ENCODE measurements around the gene FOXP1. TPM values are rescaled to one million over a fixed set of nuclear protein-coding genes. Genes with fewer than 3 reads are reported as not detected.
"Not testable (repeated sequence)": the region's sequence is repeated elsewhere in the genome, so short reads cannot be mapped to it uniquely, and the experiment has no call there.

Gene FOXP1
- total and polyA plus RNA-seq, 2 of the 8 experiments (the other 6 are each of a cell fraction or from before 2014, with no cell fraction given): 13.9 to 25.4 TPM

DNA sequence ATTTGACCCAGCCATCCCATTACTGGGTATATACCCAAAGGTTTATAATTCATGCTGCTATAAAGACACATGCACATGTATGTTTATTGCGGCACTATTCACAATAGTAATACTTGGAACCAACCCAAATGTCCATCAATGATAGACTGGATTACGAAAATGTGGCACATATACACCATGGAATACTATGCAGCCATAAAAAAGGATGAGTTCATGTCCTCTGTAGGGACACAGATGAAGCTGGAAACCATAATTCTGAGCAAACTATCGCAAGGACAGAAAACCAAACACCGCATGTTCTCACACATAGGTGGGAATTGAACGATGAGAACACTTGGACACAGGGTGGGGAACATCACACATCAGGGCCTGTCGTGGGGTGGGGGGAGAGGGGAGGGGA, 568.9 kb downstream of the FOXP1 start:
- H3K9ac ChIP-seq (replicated peaks in 1 of 4; ENCODE audit: extremely low read depth in 1 of 4, low read depth in 3 of 4, low read length in 3 of 4); H3K4me3 ChIP-seq (ENCODE audit: extremely low read depth in 1 of 4, insufficient read depth in 2 of 4, low read depth in 3 of 4, low read length in 4 of 4); H2BK120ac ChIP-seq (replicated peaks; ENCODE audit: low read depth, low read length); H2AK5ac ChIP-seq (ENCODE audit: low read depth, low read length); H4K91ac ChIP-seq (replicated peaks; ENCODE audit: insufficient read length, low read length); H3K56ac ChIP-seq (replicated peaks; ENCODE audit: insufficient read length, low read depth, low read length); H4K5ac ChIP-seq (ENCODE audit: insufficient read length, low read depth, low read length); H3K4me1 ChIP-seq (replicated peaks in 1 of 4; ENCODE audit: control insufficient read depth in 3 of 4, insufficient read depth in 4 of 4, low read length in 3 of 4); H3K79me1 ChIP-seq (ENCODE audit: low read depth, low read length); FAIRE-seq; H3K79me2 ChIP-seq (ENCODE audit: control insufficient read depth in 1 of 2, insufficient read depth in 2 of 2, low read length in 2 of 2); H3K9me3 ChIP-seq (ENCODE audit: insufficient read depth in 2 of 2, low read depth in 1 of 2, low read length in 1 of 2); CTCF ChIA-PET (ENCODE audit: partially characterized antibody); H2AFZ ChIP-seq (ENCODE audit: low read length); H2BK15ac ChIP-seq (ENCODE audit: low read length); H3K23ac ChIP-seq (ENCODE audit: insufficient read length); H2BK12ac ChIP-seq (ENCODE audit: low read depth, low read length); H4K8ac ChIP-seq (ENCODE audit: extremely low read depth, insufficient read depth, low read length); POLR2A ChIA-PET (ENCODE audit: partially characterized antibody); H3K4me2 ChIP-seq (ENCODE audit: insufficient read depth in 1 of 2, low read depth in 2 of 2, low read length in 2 of 2); H3K27ac ChIP-seq (ENCODE audit: low read depth, low read length); H3K14ac ChIP-seq (ENCODE audit: insufficient read length); H3K18ac ChIP-seq (ENCODE audit: extremely low read depth, low read length); H3K4ac ChIP-seq (replicated peaks; ENCODE audit: insufficient read length, low read depth, low read length); H2BK20ac ChIP-seq (ENCODE audit: low read length); H3K23me2 ChIP-seq (ENCODE audit: low read depth, low read length); H3K27me3 ChIP-seq (replicated peaks in 1 of 4; ENCODE audit: control insufficient read depth in 3 of 4, extremely low read depth in 1 of 4, insufficient read depth in 3 of 4, low read length in 3 of 4); H4K20me1 ChIP-seq (replicated peaks in 1 of 2; ENCODE audit: control insufficient read depth in 1 of 2, insufficient read depth in 2 of 2, low read length in 2 of 2); H2BK5ac ChIP-seq (ENCODE audit: low read depth, low read length); DNase-seq (ENCODE audit: low read depth in 1 of 2, low spot score in 2 of 2): not testable (repeated sequence)
- H3K36me3 ChIP-seq (ENCODE audit: control insufficient read depth in 2 of 4, insufficient read depth in 4 of 4, low read length in 3 of 4): peaks cover 0 to 11% (median 0%) of the 10 kb centered on the region in 4 experiments; a peak in 2 of 8 replicates
- 94% methylated on average over 6 of the region's 6 CpGs; no CpG with 5 or more reads in 1 of the 2 experiments for WGBS, 2 experiments (ENCODE audit: extremely low coverage in 1 of 2, insufficient coverage in 1 of 2, insufficient read length in 1 of 2, insufficient replicate concordance in 2 of 2, low coverage in 1 of 2, low lambda C conversion rate in 2 of 2, missing lambda C conversion rate in 1 of 2)

Data from H1 (cell line).